IMR-90 (cell line): Measurements from ENCODE around the gene PACSIN2.

ENCODE experiments used
- BHLHE40 ChIP-seq: fragments of 150-350 bp; IDR thresholded peaks from 2 replicates; pipeline ENCODE4 v1.6.1; 2016; ENCODE audit warnings: mild to moderate bottlenecking, low read depth, low read length
- CEBPB ChIP-seq: IDR thresholded peaks from 2 replicates; pipeline ENCODE4 v1.6.1; 2012; ENCODE audit warnings: low read depth, low read length, improper control_type of control experiment
- POLR2A ChIP-seq: IDR thresholded peaks from 2 replicates; pipeline ENCODE4 v1.6.1; 2012; ENCODE audit warnings: mild to moderate bottlenecking, low read depth, low read length
- RCOR1 ChIP-seq: IDR thresholded peaks from 2 replicates; pipeline ENCODE4 v1.6.1; 2012; ENCODE audit warnings: mild to moderate bottlenecking, low read length, improper control_type of control experiment; ENCODE audit not compliant: insufficient replicate concordance
- SMC3 ChIP-seq: fragments of 150-350 bp; IDR thresholded peaks from 2 replicates; pipeline ENCODE4 v1.6.1; 2016; ENCODE audit warnings: low read depth, mild to moderate bottlenecking, antibody characterized with exemption, low read length, moderate library complexity
- TF ChIP-seq, protein P1 (sequence below): conservative IDR thresholded peaks from 2 replicates; pipeline ENCODE4 v1.5.1; 2012; ENCODE audit warnings: mild to moderate bottlenecking, low read depth, low read length, improper control_type of control experiment

DNA sequence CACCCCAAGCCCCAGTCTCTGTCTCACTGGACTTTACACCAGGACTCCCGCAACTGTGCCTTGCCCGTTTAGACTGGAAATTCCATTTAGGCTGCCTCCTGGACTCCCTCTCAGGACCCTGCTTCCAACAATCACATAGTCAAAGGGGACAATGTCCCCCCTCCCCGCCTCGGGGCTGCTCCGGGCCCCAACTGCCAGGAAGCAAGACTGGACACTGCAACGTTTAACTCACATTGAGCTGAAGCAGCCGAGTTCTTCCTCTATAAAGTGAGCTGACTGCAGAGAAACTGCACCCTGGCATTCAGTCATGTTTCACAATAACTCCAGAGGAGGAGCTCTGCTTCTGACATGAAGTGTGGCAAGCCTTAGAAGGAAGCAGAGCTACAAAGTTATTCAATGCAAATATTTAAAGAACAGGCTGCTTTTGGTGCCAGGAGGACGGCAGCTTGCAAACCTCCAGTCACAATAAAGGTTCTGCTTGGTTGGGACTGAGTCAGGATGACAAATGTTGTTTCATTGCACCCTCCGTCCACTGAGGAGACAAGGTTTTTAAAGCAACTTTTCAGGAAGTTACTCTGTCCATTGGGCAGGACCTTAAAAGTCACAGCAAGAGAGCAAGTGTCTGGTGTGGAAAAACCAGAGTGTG, 19.9 kb downstream of the PACSIN2 start:
- TF ChIP-seq, protein P1, sequence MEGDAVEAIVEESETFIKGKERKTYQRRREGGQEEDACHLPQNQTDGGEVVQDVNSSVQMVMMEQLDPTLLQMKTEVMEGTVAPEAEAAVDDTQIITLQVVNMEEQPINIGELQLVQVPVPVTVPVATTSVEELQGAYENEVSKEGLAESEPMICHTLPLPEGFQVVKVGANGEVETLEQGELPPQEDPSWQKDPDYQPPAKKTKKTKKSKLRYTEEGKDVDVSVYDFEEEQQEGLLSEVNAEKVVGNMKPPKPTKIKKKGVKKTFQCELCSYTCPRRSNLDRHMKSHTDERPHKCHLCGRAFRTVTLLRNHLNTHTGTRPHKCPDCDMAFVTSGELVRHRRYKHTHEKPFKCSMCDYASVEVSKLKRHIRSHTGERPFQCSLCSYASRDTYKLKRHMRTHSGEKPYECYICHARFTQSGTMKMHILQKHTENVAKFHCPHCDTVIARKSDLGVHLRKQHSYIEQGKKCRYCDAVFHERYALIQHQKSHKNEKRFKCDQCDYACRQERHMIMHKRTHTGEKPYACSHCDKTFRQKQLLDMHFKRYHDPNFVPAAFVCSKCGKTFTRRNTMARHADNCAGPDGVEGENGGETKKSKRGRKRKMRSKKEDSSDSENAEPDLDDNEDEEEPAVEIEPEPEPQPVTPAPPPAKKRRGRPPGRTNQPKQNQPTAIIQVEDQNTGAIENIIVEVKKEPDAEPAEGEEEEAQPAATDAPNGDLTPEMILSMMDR = no peak
- TF ChIP-seq RCOR1 (no peak), POLR2A (peak; percentile 57), CEBPB (peak; percentile 98), SMC3 (0 out of 2 replicates have a peak, but pooled peaks have one; percentile 8), BHLHE40 (peak; percentile 23; the same call in 1 of the 2 replicates)
